ENCODE measurements around the gene MBP.

DNA sequence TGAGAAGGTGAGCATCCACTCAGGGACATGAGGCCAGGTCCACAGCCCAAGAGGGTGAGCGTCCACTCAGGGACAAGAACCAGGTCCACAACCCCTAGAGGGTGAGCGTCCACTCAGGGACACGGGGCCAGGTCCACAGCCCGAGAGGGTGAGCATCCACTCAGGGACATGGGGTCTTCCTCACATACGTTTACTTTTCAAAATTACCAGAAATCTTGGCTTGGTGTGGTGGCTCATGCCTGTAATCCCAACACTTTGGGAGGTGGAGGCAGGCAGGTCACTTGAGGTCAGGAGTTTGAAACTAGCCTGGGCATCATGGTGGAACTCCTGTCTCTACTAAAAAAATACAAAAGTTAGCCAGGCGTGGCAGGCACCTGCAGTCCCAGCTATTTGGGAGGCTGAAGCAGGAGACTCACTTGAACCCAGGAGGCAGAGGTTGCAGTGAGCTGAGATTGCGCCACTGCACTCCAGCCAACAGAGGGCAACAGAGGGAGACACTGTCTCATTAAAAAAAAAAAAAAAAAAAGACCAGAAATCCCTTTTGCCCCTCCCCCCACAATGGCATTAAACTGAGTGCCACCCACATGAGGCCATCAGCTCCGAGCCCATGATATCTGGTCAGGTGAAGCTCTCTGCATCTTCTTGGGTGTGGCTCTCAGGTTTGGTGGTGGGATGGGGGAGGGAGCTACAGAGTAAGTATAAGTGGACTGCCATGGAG, 9.0 kb upstream of the MBP start:
- TF ChIP-seq, protein P1, sequence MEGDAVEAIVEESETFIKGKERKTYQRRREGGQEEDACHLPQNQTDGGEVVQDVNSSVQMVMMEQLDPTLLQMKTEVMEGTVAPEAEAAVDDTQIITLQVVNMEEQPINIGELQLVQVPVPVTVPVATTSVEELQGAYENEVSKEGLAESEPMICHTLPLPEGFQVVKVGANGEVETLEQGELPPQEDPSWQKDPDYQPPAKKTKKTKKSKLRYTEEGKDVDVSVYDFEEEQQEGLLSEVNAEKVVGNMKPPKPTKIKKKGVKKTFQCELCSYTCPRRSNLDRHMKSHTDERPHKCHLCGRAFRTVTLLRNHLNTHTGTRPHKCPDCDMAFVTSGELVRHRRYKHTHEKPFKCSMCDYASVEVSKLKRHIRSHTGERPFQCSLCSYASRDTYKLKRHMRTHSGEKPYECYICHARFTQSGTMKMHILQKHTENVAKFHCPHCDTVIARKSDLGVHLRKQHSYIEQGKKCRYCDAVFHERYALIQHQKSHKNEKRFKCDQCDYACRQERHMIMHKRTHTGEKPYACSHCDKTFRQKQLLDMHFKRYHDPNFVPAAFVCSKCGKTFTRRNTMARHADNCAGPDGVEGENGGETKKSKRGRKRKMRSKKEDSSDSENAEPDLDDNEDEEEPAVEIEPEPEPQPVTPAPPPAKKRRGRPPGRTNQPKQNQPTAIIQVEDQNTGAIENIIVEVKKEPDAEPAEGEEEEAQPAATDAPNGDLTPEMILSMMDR (IDR thresholded peaks at IDR 0.05): peak in 2 of 6 experiments; percentile 23 to 28
- no peak for TF ChIP-seq POLR2A (IDR thresholded peaks at IDR 0.05)
